ENCODE measurements around the gene PTPN7. TPM values are rescaled to one million over a fixed set of nuclear protein-coding genes. Genes with fewer than 3 reads are reported as not detected.

Gene PTPN7
- total and polyA plus RNA-seq, 10 of the 15 experiments (the other 5 are each of a cell fraction or from before 2014, with no cell fraction given) = 7.9 to 117 (median 102) TPM

DNA sequence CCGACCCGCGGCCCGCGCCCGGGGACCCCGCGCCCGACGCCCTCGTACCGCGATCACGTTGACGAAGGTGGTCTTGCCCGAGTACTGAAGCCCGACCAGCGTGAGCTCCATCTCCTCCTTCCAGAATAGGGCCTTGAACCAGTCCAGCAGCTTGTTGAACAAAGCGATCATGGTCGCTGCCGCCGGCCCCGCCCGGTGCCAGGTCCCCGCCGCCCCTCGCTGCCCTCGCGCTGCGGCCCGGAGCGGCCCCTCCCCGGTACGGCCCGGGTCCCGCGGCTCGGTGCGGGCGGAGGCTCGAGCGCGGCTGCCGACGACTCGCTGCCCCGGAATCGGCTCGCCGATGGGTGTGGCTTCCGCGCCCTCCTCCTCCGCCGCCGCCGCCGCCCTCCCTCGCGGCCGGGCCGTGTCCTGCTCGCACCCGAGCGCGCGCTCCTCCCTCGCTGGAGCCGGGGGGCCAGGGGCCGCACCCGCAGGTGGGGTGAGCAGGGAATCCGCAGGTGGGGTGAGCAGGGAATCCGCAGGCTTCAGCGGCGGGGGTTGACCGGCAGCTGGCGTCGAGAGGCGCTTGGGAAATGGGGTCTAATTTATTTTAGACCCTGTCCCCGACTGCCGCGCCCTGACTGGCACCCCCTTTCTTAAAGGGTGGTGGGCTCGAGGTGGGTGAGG is 15.9 kb downstream of the PTPN7 start, which contains the start of gene ARL8A (continued):
- TF ChIP-seq, protein P1, sequence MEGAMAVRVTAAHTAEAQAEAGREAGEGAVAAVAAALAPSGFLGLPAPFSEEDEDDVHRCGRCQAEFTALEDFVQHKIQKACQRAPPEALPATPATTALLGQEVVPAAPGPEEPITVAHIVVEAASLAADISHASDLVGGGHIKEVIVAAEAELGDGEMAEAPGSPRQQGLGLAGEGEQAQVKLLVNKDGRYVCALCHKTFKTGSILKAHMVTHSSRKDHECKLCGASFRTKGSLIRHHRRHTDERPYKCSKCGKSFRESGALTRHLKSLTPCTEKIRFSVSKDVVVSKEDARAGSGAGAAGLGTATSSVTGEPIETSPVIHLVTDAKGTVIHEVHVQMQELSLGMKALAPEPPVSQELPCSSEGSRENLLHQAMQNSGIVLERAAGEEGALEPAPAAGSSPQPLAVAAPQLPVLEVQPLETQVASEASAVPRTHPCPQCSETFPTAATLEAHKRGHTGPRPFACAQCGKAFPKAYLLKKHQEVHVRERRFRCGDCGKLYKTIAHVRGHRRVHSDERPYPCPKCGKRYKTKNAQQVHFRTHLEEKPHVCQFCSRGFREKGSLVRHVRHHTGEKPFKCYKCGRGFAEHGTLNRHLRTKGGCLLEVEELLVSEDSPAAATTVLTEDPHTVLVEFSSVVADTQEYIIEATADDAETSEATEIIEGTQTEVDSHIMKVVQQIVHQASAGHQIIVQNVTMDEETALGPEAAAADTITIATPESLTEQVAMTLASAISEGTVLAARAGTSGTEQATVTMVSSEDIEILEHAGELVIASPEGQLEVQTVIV (IDR thresholded peaks at IDR 0.05; ENCODE audit: borderline replicate concordance, partially characterized antibody) = no peak
- TF ChIP-seq LARP7 (IDR thresholded peaks at IDR 0.05) = 0 out of 2 replicates have a peak, but pooled peaks have one; percentile 58
- no peak for TF ChIP-seq ESRRA (IDR thresholded peaks at IDR 0.05; ENCODE audit: low read length)
- no peak for TF ChIP-seq FOXK2 (IDR thresholded peaks at IDR 0.05)
- peak; percentile 65; the same call in 1 of the 2 replicates for TF ChIP-seq RB1 (IDR thresholded peaks at IDR 0.05; ENCODE audit: borderline replicate concordance)
- TF ChIP-seq EGR1 (IDR thresholded peaks at IDR 0.05; ENCODE audit: borderline replicate concordance in 1 of 2, low read depth in 2 of 2, low read length in 2 of 2) = no peak
- peak; percentile 56 for TF ChIP-seq DPF2 (IDR thresholded peaks at IDR 0.05)
- no peak for TF ChIP-seq PML (IDR thresholded peaks at IDR 0.05; ENCODE audit: low read length)
- TF ChIP-seq BACH1 (IDR thresholded peaks at IDR 0.05; ENCODE audit: borderline replicate concordance) = peak; percentile 72
- TF ChIP-seq, protein P2, sequence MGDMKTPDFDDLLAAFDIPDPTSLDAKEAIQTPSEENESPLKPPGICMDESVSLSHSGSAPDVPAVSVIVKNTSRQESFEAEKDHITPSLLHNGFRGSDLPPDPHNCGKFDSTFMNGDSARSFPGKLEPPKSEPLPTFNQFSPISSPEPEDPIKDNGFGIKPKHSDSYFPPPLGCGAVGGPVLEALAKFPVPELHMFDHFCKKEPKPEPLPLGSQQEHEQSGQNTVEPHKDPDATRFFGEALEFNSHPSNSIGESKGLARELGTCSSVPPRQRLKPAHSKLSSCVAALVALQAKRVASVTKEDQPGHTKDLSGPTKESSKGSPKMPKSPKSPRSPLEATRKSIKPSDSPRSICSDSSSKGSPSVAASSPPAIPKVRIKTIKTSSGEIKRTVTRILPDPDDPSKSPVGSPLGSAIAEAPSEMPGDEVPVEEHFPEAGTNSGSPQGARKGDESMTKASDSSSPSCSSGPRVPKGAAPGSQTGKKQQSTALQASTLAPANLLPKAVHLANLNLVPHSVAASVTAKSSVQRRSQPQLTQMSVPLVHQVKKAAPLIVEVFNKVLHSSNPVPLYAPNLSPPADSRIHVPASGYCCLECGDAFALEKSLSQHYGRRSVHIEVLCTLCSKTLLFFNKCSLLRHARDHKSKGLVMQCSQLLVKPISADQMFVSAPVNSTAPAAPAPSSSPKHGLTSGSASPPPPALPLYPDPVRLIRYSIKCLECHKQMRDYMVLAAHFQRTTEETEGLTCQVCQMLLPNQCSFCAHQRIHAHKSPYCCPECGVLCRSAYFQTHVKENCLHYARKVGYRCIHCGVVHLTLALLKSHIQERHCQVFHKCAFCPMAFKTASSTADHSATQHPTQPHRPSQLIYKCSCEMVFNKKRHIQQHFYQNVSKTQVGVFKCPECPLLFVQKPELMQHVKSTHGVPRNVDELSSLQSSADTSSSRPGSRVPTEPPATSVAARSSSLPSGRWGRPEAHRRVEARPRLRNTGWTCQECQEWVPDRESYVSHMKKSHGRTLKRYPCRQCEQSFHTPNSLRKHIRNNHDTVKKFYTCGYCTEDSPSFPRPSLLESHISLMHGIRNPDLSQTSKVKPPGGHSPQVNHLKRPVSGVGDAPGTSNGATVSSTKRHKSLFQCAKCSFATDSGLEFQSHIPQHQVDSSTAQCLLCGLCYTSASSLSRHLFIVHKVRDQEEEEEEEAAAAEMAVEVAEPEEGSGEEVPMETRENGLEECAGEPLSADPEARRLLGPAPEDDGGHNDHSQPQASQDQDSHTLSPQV (IDR thresholded peaks at IDR 0.05) = no peak
- TF ChIP-seq CHD1 (IDR thresholded peaks at IDR 0.05; ENCODE audit: low read depth, low read length) = no peak; the same call in 1 of the 2 replicates
- TF ChIP-seq, protein P3, sequence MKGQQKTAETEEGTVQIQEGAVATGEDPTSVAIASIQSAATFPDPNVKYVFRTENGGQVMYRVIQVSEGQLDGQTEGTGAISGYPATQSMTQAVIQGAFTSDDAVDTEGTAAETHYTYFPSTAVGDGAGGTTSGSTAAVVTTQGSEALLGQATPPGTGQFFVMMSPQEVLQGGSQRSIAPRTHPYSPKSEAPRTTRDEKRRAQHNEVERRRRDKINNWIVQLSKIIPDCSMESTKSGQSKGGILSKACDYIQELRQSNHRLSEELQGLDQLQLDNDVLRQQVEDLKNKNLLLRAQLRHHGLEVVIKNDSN (IDR thresholded peaks at IDR 0.05; ENCODE audit: borderline replicate concordance, extremely low read length, insufficient read depth, low read depth, low read length) = no peak
- no peak for TF ChIP-seq SMARCA5 (IDR thresholded peaks at IDR 0.05)
- TF ChIP-seq MXI1 (IDR thresholded peaks at IDR 0.05; ENCODE audit: low read depth, low read length) = no peak
- no peak for TF ChIP-seq CBX3 (IDR thresholded peaks at IDR 0.05; ENCODE audit: borderline replicate concordance, low read depth)
- no peak for TF ChIP-seq IKZF2 (IDR thresholded peaks at IDR 0.05)
- TF ChIP-seq, protein P4, sequence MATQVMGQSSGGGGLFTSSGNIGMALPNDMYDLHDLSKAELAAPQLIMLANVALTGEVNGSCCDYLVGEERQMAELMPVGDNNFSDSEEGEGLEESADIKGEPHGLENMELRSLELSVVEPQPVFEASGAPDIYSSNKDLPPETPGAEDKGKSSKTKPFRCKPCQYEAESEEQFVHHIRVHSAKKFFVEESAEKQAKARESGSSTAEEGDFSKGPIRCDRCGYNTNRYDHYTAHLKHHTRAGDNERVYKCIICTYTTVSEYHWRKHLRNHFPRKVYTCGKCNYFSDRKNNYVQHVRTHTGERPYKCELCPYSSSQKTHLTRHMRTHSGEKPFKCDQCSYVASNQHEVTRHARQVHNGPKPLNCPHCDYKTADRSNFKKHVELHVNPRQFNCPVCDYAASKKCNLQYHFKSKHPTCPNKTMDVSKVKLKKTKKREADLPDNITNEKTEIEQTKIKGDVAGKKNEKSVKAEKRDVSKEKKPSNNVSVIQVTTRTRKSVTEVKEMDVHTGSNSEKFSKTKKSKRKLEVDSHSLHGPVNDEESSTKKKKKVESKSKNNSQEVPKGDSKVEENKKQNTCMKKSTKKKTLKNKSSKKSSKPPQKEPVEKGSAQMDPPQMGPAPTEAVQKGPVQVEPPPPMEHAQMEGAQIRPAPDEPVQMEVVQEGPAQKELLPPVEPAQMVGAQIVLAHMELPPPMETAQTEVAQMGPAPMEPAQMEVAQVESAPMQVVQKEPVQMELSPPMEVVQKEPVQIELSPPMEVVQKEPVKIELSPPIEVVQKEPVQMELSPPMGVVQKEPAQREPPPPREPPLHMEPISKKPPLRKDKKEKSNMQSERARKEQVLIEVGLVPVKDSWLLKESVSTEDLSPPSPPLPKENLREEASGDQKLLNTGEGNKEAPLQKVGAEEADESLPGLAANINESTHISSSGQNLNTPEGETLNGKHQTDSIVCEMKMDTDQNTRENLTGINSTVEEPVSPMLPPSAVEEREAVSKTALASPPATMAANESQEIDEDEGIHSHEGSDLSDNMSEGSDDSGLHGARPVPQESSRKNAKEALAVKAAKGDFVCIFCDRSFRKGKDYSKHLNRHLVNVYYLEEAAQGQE (IDR thresholded peaks at IDR 0.05; ENCODE audit: low read depth, low read length) = no peak
- TF ChIP-seq ZSCAN29 (IDR thresholded peaks at IDR 0.05) = no peak
- TF ChIP-seq ZZZ3 (IDR thresholded peaks at IDR 0.05; ENCODE audit: control insufficient read depth, insufficient read length, low read depth) = no peak
- no peak for TF ChIP-seq GABPA (IDR thresholded peaks at IDR 0.05; ENCODE audit: low read depth)
- TF ChIP-seq SREBF1 (IDR thresholded peaks at IDR 0.05; ENCODE audit: low read length) = no peak
